HEK293 (cell line): ENCODE data around the gene LBX2.

Source experiments
- BCL11A ChIP-seq: fragments of 450-650 bp; formaldehyde crosslinking; IDR thresholded peaks from 2 replicates; pipeline ENCODE4 v1.5.1; 2016; ENCODE audit warnings: low read depth, missing biosample characterization, missing genetic modification characterization
- GLI4 ChIP-seq: fragments of 450-650 bp; formaldehyde crosslinking; IDR thresholded peaks from 2 replicates; pipeline ENCODE4 v1.5.1; 2016; ENCODE audit warnings: missing biosample characterization, missing genetic modification characterization
- HOXD13 ChIP-seq: sonication (generic); formaldehyde crosslinking; IDR thresholded peaks from 2 replicates; pipeline ENCODE4 v1.8.0; 2022; ENCODE audit warnings: missing genetic modification reagents, borderline replicate concordance
- MZF1 ChIP-seq: fragments of 450-650 bp; formaldehyde crosslinking; IDR thresholded peaks from 2 replicates; pipeline ENCODE4 v1.5.1; 2017; ENCODE audit warnings: missing biosample characterization, missing genetic modification characterization, borderline replicate concordance
- PRDM1 ChIP-seq: fragments of 450-650 bp; formaldehyde crosslinking; IDR thresholded peaks from 2 replicates; pipeline ENCODE4; 2016; ENCODE audit warnings: missing biosample characterization, missing genetic modification characterization
- SETDB1 ChIP-seq: IDR thresholded peaks from one replicate; pipeline ENCODE4 v1.6.1; 2017; ENCODE audit warnings: mild to moderate bottlenecking, low read length, moderate library complexity, mixed read lengths; ENCODE audit not compliant: insufficient read length
- SP2 ChIP-seq: fragments of 450-650 bp; formaldehyde crosslinking; IDR thresholded peaks from 2 replicates; pipeline ENCODE4 v1.5.1; 2016; ENCODE audit warnings: missing biosample characterization, missing genetic modification characterization
- ZBTB20 ChIP-seq: fragments of 450-650 bp; formaldehyde crosslinking; IDR thresholded peaks from 2 replicates; pipeline ENCODE4 v1.5.1; 2016; ENCODE audit warnings: missing biosample characterization, missing genetic modification characterization
- ZBTB21 ChIP-seq: fragments of 450-650 bp; formaldehyde crosslinking; IDR thresholded peaks from 2 replicates; pipeline ENCODE4 v1.5.1; 2017; ENCODE audit warnings: missing biosample characterization, missing genetic modification characterization
- ZNF214 ChIP-seq: fragments of 450-650 bp; formaldehyde crosslinking; IDR thresholded peaks from 2 replicates; pipeline ENCODE4 v1.5.1; 2017; ENCODE audit warnings: missing biosample characterization, mild to moderate bottlenecking, missing genetic modification characterization, borderline replicate concordance
- ZNF221 ChIP-seq: fragments of 450-650 bp; formaldehyde crosslinking; IDR thresholded peaks from 2 replicates; pipeline ENCODE4 v1.5.1; 2017; ENCODE audit warnings: missing biosample characterization, missing genetic modification characterization, borderline replicate concordance
- ZNF24 ChIP-seq: fragments of 450-650 bp; formaldehyde crosslinking; IDR thresholded peaks from 2 replicates; pipeline ENCODE4 v1.5.1; 2016; ENCODE audit warnings: missing biosample characterization, missing genetic modification characterization
- ZNF274 ChIP-seq, 2 experiments: fragments of 200-500 bp in 1 of 2; fragments of 450-650 bp in 1 of 2; sonication (Bioruptor generic) in 1 of 2; formaldehyde crosslinking in 1 of 2; IDR thresholded peaks; 2 replicates each; pipeline versions ENCODE4 v1.5.1 to v1.6.1; 2014 to 2016; ENCODE audit warnings: borderline replicate concordance in 1 of 2, inconsistent platforms in 1 of 2, low read length in 1 of 2, missing biosample characterization in 1 of 2, missing genetic modification characterization in 1 of 2
- ZNF391 ChIP-seq: fragments of 450-650 bp; formaldehyde crosslinking; IDR thresholded peaks from 2 replicates; pipeline ENCODE4 v1.5.1; 2016; ENCODE audit warnings: low read depth, missing biosample characterization, missing genetic modification characterization, borderline replicate concordance
- ZNF394 ChIP-seq: fragments of 450-650 bp; formaldehyde crosslinking; IDR thresholded peaks from 2 replicates; pipeline ENCODE4 v1.5.1; 2016; ENCODE audit warnings: missing biosample characterization, missing genetic modification characterization, mild to moderate bottlenecking, moderate library complexity, borderline replicate concordance
- ZNF423 ChIP-seq: fragments of 450-650 bp; formaldehyde crosslinking; IDR thresholded peaks from 2 replicates; pipeline ENCODE4 v1.5.1; 2016; ENCODE audit warnings: missing biosample characterization, missing genetic modification characterization
- ZNF433 ChIP-seq: fragments of 450-650 bp; formaldehyde crosslinking; IDR thresholded peaks from 2 replicates; pipeline ENCODE4 v1.5.1; 2016; ENCODE audit warnings: missing biosample characterization, missing genetic modification characterization, low read depth
- ZNF510 ChIP-seq: fragments of 450-650 bp; formaldehyde crosslinking; IDR thresholded peaks from 2 replicates; pipeline ENCODE4 v1.5.1; 2018; ENCODE audit warnings: mild to moderate bottlenecking, missing genetic modification characterization, missing biosample characterization; ENCODE audit not compliant: insufficient replicate concordance
- ZNF521 ChIP-seq: fragments of 450-650 bp; formaldehyde crosslinking; IDR thresholded peaks from 2 replicates; pipeline ENCODE4 v1.5.1; 2017; ENCODE audit warnings: missing biosample characterization, mild to moderate bottlenecking, missing genetic modification characterization
- ZNF610 ChIP-seq: fragments of 450-650 bp; formaldehyde crosslinking; IDR thresholded peaks from 2 replicates; pipeline ENCODE4 v1.5.1; 2016; ENCODE audit warnings: missing biosample characterization, missing genetic modification characterization, borderline replicate concordance
- ZNF624 ChIP-seq: fragments of 450-650 bp; formaldehyde crosslinking; IDR thresholded peaks from 2 replicates; pipeline ENCODE4 v1.5.1; 2017; ENCODE audit warnings: missing biosample characterization, missing genetic modification characterization
- ZNF830 ChIP-seq: fragments of 450-650 bp; IDR thresholded peaks from 2 replicates; pipeline ENCODE4 v1.5.0; 2018; ENCODE audit warnings: missing biosample characterization, missing genetic modification characterization, low read depth, mild to moderate bottlenecking, moderate library complexity
- ZNF843 ChIP-seq: fragments of 450-650 bp; formaldehyde crosslinking; IDR thresholded peaks from 2 replicates; pipeline ENCODE4 v1.5.1; 2016; ENCODE audit warnings: missing biosample characterization, missing genetic modification characterization
- TF ChIP-seq, protein P1 (sequence below): fragments of 450-650 bp; IDR thresholded peaks from 2 replicates; pipeline ENCODE4 v1.5.1; 2018; ENCODE audit warnings: missing biosample characterization, mild to moderate bottlenecking, missing genetic modification characterization
- TF ChIP-seq, protein P2 (sequence below): fragments of 450-650 bp; formaldehyde crosslinking; IDR thresholded peaks from 2 replicates; pipeline ENCODE4 v1.5.1; 2016; ENCODE audit warnings: missing biosample characterization, missing genetic modification characterization
- TF ChIP-seq, protein P3 (sequence below): fragments of 450-650 bp; formaldehyde crosslinking; IDR thresholded peaks from 2 replicates; pipeline ENCODE4 v1.5.1; 2016; ENCODE audit warnings: missing biosample characterization, missing genetic modification characterization
- TF ChIP-seq, protein P4 (sequence below): fragments of 450-650 bp; formaldehyde crosslinking; IDR thresholded peaks from 2 replicates; pipeline ENCODE4 v1.5.1; 2016; ENCODE audit warnings: missing biosample characterization, missing genetic modification characterization
- TF ChIP-seq, protein P5 (sequence below): fragments of 450-650 bp; formaldehyde crosslinking; IDR thresholded peaks from 2 replicates; pipeline ENCODE4 v1.5.1; 2016; ENCODE audit warnings: missing biosample characterization, missing genetic modification characterization

LBX2 gene

DNA sequence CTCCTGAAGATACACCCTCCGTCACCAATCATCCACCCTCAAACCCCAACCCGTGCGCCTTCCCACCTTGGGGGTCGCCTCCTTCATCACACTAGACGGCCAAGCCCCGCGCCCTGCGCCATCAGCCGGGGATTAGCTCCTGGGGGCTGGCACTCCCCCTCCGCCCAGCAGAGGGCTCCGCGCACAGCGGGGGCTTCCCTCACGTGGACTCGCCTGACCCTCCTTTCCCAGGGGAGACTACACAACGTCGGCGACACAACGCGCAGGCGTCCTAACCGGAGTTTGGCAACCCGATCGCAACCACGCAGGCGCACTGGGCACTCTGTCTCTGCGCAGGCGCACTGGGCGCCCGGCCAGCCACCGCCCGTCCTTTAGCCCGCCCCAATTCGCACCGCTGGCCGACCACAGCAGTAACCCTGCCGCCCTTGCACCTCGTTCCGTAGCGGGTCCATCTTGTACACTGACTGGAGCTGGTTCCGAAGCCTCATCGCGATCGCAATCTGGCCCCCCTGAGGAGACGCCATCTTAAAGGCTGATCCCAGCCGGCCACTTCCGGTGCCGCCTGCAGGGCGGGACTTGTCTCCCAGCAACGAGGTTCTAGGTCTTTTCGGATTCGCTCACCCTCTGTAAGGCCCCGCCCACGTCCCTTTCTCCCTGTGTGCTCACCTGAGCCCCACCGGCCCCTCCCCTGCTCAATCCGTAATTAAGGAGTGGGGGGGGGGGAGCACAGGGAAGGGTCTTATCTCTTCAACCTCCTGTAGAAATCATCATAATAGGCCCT, 7.9 kb upstream of the LBX2 start, which contains the start of gene PCGF1 (continued):
- TF ChIP-seq ZNF24 (tag by site-specific recombination) (peak; percentile 55; the same call in 1 of the 2 replicates), ZNF610 (tag by site-specific recombination) (no peak; the same call in 1 of the 2 replicates), HOXD13 (CRISPR knock-in tag) (no peak), ZNF394 (tag by site-specific recombination) (peak; percentile 51; the same call in 1 of the 2 replicates), ZNF221 (no peak), ZNF391 (tag by site-specific recombination) (no peak), ZNF214 (no peak), BCL11A (tag by site-specific recombination) (no peak), ZNF510 (tag by site-specific recombination) (no peak), ZNF624 (tag by site-specific recombination) (no peak), MZF1 (tag by site-specific recombination) (no peak), ZNF843 (tag by site-specific recombination) (peak; percentile 53; the same call in 1 of the 2 replicates), SETDB1 (no peak), ZNF830 (no peak), ZNF433 (tag by site-specific recombination) (no peak), ZNF423 (peak; percentile 97), ZNF274 (IDR thresholded peaks at IDR 0.05; ENCODE audit: low read length) (no peak), ZNF274 (tag by site-specific recombination; IDR thresholded peaks at IDR 0.05; ENCODE audit: borderline replicate concordance) (no peak), ZBTB21 (no peak), ZBTB20 (tag by site-specific recombination) (peak; percentile 35; the same call in 1 of the 2 replicates), GLI4 (tag by site-specific recombination) (0 out of 2 replicates have a peak, but pooled peaks have one; percentile 59), ZNF521 (tag by site-specific recombination) (no peak), PRDM1 (no peak), SP2 (tag by site-specific recombination) (peak; percentile 89)
- TF ChIP-seq, protein P1, sequence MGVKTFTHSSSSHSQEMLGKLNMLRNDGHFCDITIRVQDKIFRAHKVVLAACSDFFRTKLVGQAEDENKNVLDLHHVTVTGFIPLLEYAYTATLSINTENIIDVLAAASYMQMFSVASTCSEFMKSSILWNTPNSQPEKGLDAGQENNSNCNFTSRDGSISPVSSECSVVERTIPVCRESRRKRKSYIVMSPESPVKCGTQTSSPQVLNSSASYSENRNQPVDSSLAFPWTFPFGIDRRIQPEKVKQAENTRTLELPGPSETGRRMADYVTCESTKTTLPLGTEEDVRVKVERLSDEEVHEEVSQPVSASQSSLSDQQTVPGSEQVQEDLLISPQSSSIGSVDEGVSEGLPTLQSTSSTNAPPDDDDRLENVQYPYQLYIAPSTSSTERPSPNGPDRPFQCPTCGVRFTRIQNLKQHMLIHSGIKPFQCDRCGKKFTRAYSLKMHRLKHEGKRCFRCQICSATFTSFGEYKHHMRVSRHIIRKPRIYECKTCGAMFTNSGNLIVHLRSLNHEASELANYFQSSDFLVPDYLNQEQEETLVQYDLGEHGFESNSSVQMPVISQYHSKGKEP (tag by site-specific recombination) = no peak
- TF ChIP-seq, protein P2, sequence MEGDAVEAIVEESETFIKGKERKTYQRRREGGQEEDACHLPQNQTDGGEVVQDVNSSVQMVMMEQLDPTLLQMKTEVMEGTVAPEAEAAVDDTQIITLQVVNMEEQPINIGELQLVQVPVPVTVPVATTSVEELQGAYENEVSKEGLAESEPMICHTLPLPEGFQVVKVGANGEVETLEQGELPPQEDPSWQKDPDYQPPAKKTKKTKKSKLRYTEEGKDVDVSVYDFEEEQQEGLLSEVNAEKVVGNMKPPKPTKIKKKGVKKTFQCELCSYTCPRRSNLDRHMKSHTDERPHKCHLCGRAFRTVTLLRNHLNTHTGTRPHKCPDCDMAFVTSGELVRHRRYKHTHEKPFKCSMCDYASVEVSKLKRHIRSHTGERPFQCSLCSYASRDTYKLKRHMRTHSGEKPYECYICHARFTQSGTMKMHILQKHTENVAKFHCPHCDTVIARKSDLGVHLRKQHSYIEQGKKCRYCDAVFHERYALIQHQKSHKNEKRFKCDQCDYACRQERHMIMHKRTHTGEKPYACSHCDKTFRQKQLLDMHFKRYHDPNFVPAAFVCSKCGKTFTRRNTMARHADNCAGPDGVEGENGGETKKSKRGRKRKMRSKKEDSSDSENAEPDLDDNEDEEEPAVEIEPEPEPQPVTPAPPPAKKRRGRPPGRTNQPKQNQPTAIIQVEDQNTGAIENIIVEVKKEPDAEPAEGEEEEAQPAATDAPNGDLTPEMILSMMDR = peak; percentile 100
- TF ChIP-seq, protein P3, sequence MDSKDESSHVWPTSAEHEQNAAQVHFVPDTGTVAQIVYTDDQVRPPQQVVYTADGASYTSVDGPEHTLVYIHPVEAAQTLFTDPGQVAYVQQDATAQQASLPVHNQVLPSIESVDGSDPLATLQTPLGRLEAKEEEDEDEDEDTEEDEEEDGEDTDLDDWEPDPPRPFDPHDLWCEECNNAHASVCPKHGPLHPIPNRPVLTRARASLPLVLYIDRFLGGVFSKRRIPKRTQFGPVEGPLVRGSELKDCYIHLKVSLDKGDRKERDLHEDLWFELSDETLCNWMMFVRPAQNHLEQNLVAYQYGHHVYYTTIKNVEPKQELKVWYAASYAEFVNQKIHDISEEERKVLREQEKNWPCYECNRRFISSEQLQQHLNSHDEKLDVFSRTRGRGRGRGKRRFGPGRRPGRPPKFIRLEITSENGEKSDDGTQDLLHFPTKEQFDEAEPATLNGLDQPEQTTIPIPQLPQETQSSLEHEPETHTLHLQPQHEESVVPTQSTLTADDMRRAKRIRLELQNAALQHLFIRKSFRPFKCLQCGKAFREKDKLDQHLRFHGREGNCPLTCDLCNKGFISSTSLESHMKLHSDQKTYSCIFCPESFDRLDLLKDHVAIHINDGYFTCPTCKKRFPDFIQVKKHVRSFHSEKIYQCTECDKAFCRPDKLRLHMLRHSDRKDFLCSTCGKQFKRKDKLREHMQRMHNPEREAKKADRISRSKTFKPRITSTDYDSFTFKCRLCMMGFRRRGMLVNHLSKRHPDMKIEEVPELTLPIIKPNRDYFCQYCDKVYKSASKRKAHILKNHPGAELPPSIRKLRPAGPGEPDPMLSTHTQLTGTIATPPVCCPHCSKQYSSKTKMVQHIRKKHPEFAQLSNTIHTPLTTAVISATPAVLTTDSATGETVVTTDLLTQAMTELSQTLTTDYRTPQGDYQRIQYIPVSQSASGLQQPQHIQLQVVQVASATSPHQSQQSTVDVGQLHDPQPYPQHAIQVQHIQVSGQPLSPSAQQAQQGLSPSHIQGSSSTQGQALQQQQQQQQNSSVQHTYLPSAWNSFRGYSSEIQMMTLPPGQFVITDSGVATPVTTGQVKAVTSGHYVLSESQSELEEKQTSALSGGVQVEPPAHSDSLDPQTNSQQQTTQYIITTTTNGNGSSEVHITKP (tag by site-specific recombination) = peak; percentile 92
- TF ChIP-seq, protein P4, sequence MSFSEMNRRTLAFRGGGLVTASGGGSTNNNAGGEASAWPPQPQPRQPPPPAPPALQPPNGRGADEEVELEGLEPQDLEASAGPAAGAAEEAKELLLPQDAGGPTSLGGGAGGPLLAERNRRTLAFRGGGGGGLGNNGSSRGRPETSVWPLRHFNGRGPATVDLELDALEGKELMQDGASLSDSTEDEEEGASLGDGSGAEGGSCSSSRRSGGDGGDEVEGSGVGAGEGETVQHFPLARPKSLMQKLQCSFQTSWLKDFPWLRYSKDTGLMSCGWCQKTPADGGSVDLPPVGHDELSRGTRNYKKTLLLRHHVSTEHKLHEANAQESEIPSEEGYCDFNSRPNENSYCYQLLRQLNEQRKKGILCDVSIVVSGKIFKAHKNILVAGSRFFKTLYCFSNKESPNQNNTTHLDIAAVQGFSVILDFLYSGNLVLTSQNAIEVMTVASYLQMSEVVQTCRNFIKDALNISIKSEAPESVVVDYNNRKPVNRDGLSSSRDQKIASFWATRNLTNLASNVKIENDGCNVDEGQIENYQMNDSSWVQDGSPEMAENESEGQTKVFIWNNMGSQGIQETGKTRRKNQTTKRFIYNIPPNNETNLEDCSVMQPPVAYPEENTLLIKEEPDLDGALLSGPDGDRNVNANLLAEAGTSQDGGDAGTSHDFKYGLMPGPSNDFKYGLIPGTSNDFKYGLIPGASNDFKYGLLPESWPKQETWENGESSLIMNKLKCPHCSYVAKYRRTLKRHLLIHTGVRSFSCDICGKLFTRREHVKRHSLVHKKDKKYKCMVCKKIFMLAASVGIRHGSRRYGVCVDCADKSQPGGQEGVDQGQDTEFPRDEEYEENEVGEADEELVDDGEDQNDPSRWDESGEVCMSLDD (tag by site-specific recombination) = peak; percentile 96
- TF ChIP-seq, protein P5, sequence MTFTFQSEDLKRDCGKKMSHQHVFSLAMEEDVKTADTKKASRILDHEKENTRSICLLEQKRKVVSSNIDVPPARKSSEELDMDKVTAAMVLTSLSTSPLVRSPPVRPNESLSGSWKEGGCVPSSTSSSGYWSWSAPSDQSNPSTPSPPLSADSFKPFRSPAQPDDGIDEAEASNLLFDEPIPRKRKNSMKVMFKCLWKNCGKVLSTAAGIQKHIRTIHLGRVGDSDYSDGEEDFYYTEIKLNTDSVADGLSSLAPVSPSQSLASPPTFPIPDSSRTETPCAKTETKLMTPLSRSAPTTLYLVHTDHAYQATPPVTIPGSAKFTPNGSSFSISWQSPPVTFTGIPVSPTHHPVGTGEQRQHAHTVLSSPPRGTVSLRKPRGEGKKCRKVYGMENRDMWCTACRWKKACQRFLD (tag by site-specific recombination) = no peak
